Mononuclear cell (primary cell): Measurements from ENCODE around the gene TMEM214. TPM values are rescaled to one million over a fixed set of nuclear protein-coding genes. Genes with fewer than 3 reads are reported as not detected.
"Not testable (repeated sequence)": the region's sequence is repeated elsewhere in the genome, so short reads cannot be mapped to it uniquely, and the experiment has no call there.

ENCODE experiments used
- H3K27me3 ChIP-seq: 2 replicates; pipeline ENCODE4 v1.6.0; 2011; ENCODE audit warnings: low read length, control low read depth; ENCODE audit not compliant: insufficient read depth
- H3K4me1 ChIP-seq: 2 replicates; pipeline ENCODE4 v1.5.1; 2011; ENCODE audit warnings: mild to moderate bottlenecking, low read length, control low read depth; ENCODE audit not compliant: insufficient read depth
- H3K4me3 ChIP-seq: 2 replicates; pipeline ENCODE4 v1.5.1; 2011; ENCODE audit warnings: mild to moderate bottlenecking, low read length, moderate library complexity
- H3K9me3 ChIP-seq: 2 replicates; pipeline ENCODE4 v1.5.1; 2011; ENCODE audit warnings: low read depth, mild to moderate bottlenecking, control low read depth, low read length
- total RNA-seq: library from RNA; depleted of rRNA; stranded (reverse); fragments of >200 nt; gene quantifications from one replicate; pipeline ENCODE4 v1.2.3, GENCODE V29; 2012

TMEM214 gene
- total RNA-seq, 1 donor, result 10.7 TPM

- no peak overlapping the region for H3K4me3 ChIP-seq
- H3K4me1 ChIP-seq, result no peaks in the 10 kb centered on the region
- no peaks in the 10 kb centered on the region for H3K27me3 ChIP-seq
- no peaks in the 10 kb centered on the region for H3K9me3 ChIP-seq
These were observed 27.6 kb downstream of the TMEM214 start for GRCh38 chr2:27060323-27060722.

DNA sequence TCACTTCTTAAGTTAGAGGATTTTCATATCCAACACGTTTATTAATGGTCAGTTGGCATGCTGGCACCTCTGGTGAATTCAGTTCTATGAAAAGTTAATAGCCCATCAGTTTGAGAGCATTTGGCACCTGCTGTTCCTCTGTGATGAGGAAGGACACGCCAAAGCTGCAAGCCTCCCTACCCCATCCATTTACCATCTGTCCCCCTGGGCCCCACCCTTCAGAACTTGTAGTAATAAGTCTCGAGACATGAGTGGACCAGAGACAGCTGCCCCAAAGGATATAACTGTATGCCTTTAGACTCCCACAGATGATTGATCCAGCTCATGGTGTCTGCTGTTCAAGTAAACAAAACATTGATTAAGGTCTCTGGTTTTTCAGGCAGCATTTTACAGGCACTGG lies 32.4 kb downstream of the TMEM214 start:
- H3K4me3 ChIP-seq, result no peak overlapping the region
- H3K27me3 ChIP-seq, result no peaks in the 10 kb centered on the region
- H3K9me3 ChIP-seq, result no peaks in the 10 kb centered on the region
- H3K4me1 ChIP-seq, result peaks cover 5% of the 10 kb centered on the region

DNA sequence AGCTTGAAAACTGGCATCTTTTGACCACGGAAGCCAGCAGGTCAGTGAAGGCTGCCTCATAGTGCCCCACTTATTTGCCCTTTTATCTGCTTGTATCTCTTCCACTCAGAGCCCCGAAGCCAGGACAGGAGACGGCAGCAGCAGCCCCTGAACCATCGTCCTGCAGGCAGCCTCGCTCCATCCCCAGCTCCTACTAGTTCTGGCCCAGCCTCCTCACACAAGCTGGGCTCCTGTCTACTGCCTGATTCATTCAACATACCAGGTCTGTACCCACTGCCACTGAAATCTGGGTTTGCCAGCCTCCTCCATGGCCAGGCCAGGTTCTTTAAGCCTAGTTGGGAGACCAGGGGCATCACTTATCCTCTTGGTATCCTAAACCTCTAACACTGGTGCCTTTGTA lies 34.6 kb downstream of the TMEM214 start:
- H3K4me1 ChIP-seq, result peaks cover 21% of the 10 kb centered on the region
- no peaks in the 10 kb centered on the region for H3K9me3 ChIP-seq
- no peaks in the 10 kb centered on the region for H3K27me3 ChIP-seq
- H3K4me3 ChIP-seq, result no peak overlapping the region

GRCh38 chr2:27069436-27069835 lies 36.7 kb downstream of the TMEM214 start:
- no peaks in the 10 kb centered on the region for H3K9me3 ChIP-seq
- H3K27me3 ChIP-seq, result no peaks in the 10 kb centered on the region
- no peak overlapping the region for H3K4me3 ChIP-seq
- H3K4me1 ChIP-seq, result peaks cover 34% of the 10 kb centered on the region

DNA sequence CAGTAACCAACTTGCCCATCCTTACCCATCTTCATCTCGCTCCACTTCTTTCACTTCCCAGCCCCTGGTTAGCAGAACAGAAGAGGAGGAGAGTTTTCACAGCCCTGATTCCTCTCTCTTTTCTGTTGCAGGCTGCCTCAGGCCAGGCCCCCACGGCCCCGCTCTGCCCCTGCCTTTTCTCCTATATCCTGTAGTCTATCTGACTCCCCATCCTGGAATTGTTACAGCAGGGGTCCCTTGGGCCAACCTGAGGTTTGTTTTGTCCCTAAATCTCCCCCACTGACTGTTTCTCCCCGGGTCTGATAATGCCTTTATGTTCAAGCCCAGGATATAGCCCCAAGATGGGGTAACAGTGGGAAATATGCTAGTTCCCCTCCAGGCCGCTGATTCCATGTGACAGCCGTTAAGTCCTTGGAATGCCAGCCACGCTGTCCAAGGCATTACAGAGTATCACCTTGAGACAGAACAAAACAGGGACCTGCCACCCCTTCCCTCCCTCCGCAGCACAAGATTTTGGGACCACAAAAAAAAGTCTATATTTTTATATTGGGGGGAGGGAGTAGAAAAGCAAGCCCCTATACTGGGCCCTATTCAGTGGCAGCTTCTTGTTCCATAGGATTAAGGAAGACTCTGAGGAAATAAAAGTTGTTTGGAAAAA lies 37.3 kb downstream of the TMEM214 start:
- no peaks in the 10 kb centered on the region for H3K9me3 ChIP-seq
- peaks cover 41% of the 10 kb centered on the region for H3K4me1 ChIP-seq
- no peak overlapping the region for H3K4me3 ChIP-seq
- no peaks in the 10 kb centered on the region for H3K27me3 ChIP-seq

DNA sequence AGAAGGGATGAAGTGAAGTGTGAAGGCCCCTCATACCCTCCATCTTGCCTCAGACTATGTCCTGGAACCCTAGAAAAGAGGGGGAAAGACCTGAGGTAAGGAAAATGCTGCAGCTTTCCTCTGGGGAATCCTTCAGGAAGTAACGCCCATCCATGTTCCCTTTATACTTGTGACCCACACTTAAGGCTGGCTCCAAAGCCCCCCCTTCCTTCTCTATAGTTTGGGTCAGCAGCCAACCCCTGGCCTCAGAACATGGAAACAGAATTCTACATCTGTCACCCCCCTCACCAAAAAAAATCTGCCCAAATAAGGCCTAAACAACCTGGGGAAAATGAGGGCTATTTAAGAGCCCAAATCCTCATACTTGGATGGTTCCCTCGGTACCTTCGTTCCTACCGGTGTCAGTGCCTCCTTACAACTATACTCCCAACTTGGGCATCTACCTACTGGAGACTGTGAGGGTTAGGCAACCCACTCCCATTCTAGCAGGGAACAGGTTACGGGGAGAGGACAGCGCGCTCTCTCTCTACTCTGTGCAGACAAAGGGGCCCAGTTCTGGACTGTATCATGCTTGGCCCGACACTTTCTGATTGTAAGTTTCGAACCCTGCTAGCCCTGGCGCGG lies 38.0 kb downstream of the TMEM214 start:
- Histone ChIP-seq H3K27me3 (no peaks in the 10 kb centered on the region), H3K4me1 (peaks cover 48% of the 10 kb centered on the region), H3K4me3 (peak overlapping the region; percentile 94), H3K9me3 (no peaks in the 10 kb centered on the region)

GRCh38 chr2:27071277-27071989 lies 38.7 kb downstream of the TMEM214 start, which contains the start of gene OST4:
Gene OST4 (minus strand): TSS chr2:27071654.
- Histone ChIP-seq H3K4me3 (peak within 1 kb of the TSS; percentile 94), H3K4me1 (peaks cover 53% of the 10 kb centered on the region), H3K27me3 (no peaks in the 10 kb centered on the region), H3K9me3 (no peaks in the 10 kb centered on the region)

DNA sequence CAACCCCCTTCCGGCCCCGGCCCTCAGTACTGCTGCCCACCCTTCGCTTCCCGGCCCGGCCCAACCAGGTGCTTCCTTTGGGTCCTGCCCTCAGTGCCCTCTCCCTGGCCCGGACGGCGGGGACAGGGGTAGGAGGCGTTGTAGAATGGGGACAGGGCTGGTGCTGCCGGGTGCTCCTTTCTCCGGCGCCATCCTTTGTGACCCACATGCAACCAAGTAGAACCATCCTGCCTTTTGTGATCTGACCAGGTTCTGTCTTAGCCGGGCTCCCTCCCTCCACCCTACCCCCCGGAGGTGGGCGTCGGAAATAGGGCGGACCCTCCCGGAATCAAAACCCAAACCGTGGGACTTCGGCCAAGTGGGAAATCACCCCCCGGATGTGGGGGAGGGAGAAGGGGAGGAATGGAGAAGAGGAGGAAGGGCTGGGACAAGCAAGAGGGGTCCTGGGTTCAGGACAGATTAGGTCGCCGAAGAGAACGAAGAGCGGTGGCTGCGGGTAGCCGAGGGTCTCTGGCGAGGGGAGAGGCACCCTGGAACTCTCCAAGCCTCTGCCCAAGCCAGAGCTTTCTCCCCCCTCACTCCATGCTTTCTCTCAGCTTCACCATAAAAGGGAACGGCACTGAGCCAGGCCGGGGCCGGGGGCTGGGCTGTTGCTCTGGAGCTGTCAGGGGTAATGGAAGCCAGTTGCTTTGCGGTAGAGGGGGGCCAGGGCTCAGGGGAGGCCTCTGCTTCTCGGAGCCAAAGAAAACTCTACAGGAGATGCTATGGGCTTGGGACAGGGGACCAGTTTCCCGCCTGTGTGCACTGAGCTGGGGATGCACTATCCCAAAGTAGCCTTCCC lies 39.4 kb downstream of the TMEM214 start:
- Histone ChIP-seq H3K4me1 (peaks cover 53% of the 10 kb centered on the region), H3K4me3 (peak overlapping the region; percentile 94), H3K27me3 (no peaks in the 10 kb centered on the region), H3K9me3 (no peaks in the 10 kb centered on the region)

GRCh38 chr2:27072920-27073319 lies 40.2 kb downstream of the TMEM214 start:
- Histone ChIP-seq H3K4me3 (no peak overlapping the region), H3K4me1 (peaks cover 53% of the 10 kb centered on the region), H3K9me3 (no peaks in the 10 kb centered on the region), H3K27me3 (no peaks in the 10 kb centered on the region)

- Histone ChIP-seq H3K27me3 (no peaks in the 10 kb centered on the region), H3K4me3 (no peak overlapping the region), H3K9me3 (no peaks in the 10 kb centered on the region), H3K4me1 (peaks cover 53% of the 10 kb centered on the region)
These were observed 41.0 kb downstream of the TMEM214 start for GRCh38 chr2:27073782-27074181.

- peaks cover 58% of the 10 kb centered on the region for H3K4me1 ChIP-seq
- no peak overlapping the region for H3K4me3 ChIP-seq
- no peaks in the 10 kb centered on the region for H3K27me3 ChIP-seq
- H3K9me3 ChIP-seq, result no peaks in the 10 kb centered on the region
These were observed 42.2 kb downstream of the TMEM214 start for GRCh38 chr2:27074738-27075565.

DNA sequence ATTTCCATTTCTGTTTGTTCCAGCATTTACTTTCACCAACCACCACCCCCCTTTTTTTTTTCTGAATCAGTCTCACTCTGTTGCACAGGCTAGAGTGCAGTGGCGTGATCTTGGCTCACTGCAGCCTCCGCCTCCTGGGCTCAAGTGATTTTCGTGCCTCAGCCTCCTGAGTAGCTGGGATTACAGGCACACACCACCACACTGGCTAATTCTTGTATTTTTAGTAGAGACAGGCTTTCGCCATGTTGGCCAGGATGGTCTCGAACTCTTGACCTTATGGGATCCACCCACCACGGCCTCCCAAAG lies 42.8 kb downstream of the TMEM214 start:
- not testable (repeated sequence) for H3K9me3 ChIP-seq, H3K27me3 ChIP-seq, H3K4me3 ChIP-seq
- peaks cover 52% of the 10 kb centered on the region for H3K4me1 ChIP-seq

- Histone ChIP-seq H3K27me3 (no peaks in the 10 kb centered on the region), H3K4me1 (peaks cover 54% of the 10 kb centered on the region), H3K4me3 (no peak overlapping the region), H3K9me3 (no peaks in the 10 kb centered on the region)
These were observed 43.6 kb downstream of the TMEM214 start for GRCh38 chr2:27076323-27076722.

- no peaks in the 10 kb centered on the region for H3K9me3 ChIP-seq
- H3K4me1 ChIP-seq, result peaks cover 59% of the 10 kb centered on the region
- no peak overlapping the region for H3K4me3 ChIP-seq
- no peaks in the 10 kb centered on the region for H3K27me3 ChIP-seq
These were observed 44.5 kb downstream of the TMEM214 start for GRCh38 chr2:27077231-27077630.
